Measurements from ENCODE around the gene CD44. TPM values are rescaled to one million over a fixed set of nuclear protein-coding genes. Genes with fewer than 3 reads are reported as not detected.

CD44 gene
- total and polyA plus RNA-seq, 10 of the 15 experiments (the other 5 are each of a cell fraction or from before 2014, with no cell fraction given) = 57.1 to 293 (median 120) TPM

- TF ChIP-seq KDM1A (IDR thresholded peaks at IDR 0.05; ENCODE audit: borderline replicate concordance) = no peak
- peak; percentile 70 for TF ChIP-seq PKNOX1 (IDR thresholded peaks at IDR 0.05)
- 0 out of 2 replicates have a peak, but pooled peaks have one; percentile 34 for TF ChIP-seq TCF12 (IDR thresholded peaks at IDR 0.05; ENCODE audit: low read depth, low read length)
- TF ChIP-seq DPF2 (IDR thresholded peaks at IDR 0.05) = 0 out of 2 replicates have a peak, but pooled peaks have one; percentile 25
- 0 out of 2 replicates have a peak, but pooled peaks have one; percentile 26 for TF ChIP-seq FOXM1 (IDR thresholded peaks at IDR 0.05; ENCODE audit: low read depth, low read length)
- TF ChIP-seq POU2F2 (IDR thresholded peaks at IDR 0.05; ENCODE audit: borderline replicate concordance, low read depth, low read length) = peak; percentile 84; the same call in 2 of the 3 replicates
- TF ChIP-seq IKZF2 (IDR thresholded peaks at IDR 0.05) = peak in 1 of 2 experiments; percentile 48; a peak in 1 of 4 replicates
These were observed 34.1 kb downstream of the CD44 start (continued) for GRCh38 chr11:35173011-35173511.

GRCh38 chr11:35173616-35174566, 34.9 kb downstream of the CD44 start:
- H3K9ac ChIP-seq (ENCODE audit: control insufficient read depth, insufficient read depth, low read length) = no peak overlapping the region
- peaks cover 7 to 8% of the 10 kb centered on the region in 2 experiments; a peak in 3 of 4 replicates for H3K36me3 ChIP-seq (ENCODE audit: control insufficient read depth in 2 of 2, insufficient read depth in 2 of 2, low read length in 1 of 2)
- no peaks in the 10 kb centered on the region for H3K27me3 ChIP-seq (replicated peaks in 1 of 2; ENCODE audit: control insufficient read depth in 2 of 2, insufficient read depth in 2 of 2, low read length in 1 of 2)
- no peak overlapping the region for H3K4me3 ChIP-seq
- ChIA-PET RAD21 (ENCODE audit: unreplicated experiment) (interaction anchor here (0.7 to 3.4 kb wide), 7 partner anchors 8 to 247 kb away, joined by 3 to 13 read pairs (median 5); no protein-coding TSS in a partner anchor), CTCF (interaction anchor here (1.1 to 1.9 kb wide), 6 partner anchors 10 to 218 kb away, joined by 3 to 7 read pairs (median 4); no protein-coding TSS in a partner anchor), SMC1A (ENCODE audit: uncharacterized antibody, unreplicated experiment) (interaction anchor here (0.7 to 19.2 kb wide), 16 partner anchors 6 to 240 kb away, joined by 3 to 260 read pairs (median 4); no protein-coding TSS in a partner anchor), POLR2A (no interaction called here)
- peak overlapping the region; percentile 38 for H3K27ac ChIP-seq (ENCODE audit: control insufficient read depth, insufficient read depth)
- in situ Hi-C loops (cut with MboI) (no loop called here), intact Hi-C loops (cut with micrococcal nuclease; ENCODE audit: unreplicated experiment) (no loop called here)
- FAIRE-seq (no peak), DNase-seq (ENCODE audit: low read depth, low spot score) (no peak), ATAC-seq (peak; percentile 44)
- H3K79me2 ChIP-seq (ENCODE audit: control insufficient read depth, insufficient read depth, low read length) = peaks cover 10% of the 10 kb centered on the region
- peak overlapping the region; percentile 30 for H3K4me2 ChIP-seq (ENCODE audit: control insufficient read depth, insufficient read depth)
- WGBS (ENCODE audit: insufficient coverage, insufficient replicate concordance, low lambda C conversion rate, missing lambda C conversion rate) = 26% methylated on average over 3 of the region's 3 CpGs
- BruUV-seq (replicated peaks) = no TSS peak
- H2AFZ ChIP-seq (ENCODE audit: control insufficient read depth, low read depth, low read length) = no peak overlapping the region
- no peaks in the 10 kb centered on the region for H4K20me1 ChIP-seq (ENCODE audit: control insufficient read depth, insufficient read depth)
- peaks cover 28% of the 10 kb centered on the region for H3K4me1 ChIP-seq (ENCODE audit: control insufficient read depth, insufficient read depth, low read length)
- no peaks in the 10 kb centered on the region for H3K9me3 ChIP-seq (replicated peaks; ENCODE audit: control insufficient read depth, insufficient read depth, low read length)
- TF ChIP-seq CUX1 (IDR thresholded peaks at IDR 0.05; ENCODE audit: insufficient replicate concordance, low read depth, low read length) (peak; percentile 44), REST (IDR thresholded peaks at IDR 0.05; ENCODE audit: low read depth, low read length) (no peak), FOXK2 (IDR thresholded peaks at IDR 0.05) (no peak)

Data from GM12878 (cell line).